Cerebellar cortex (tissue), 1 donor: ENCODE measurements around the gene CTPS2.
"Not testable (repeated sequence)": the region's sequence is repeated elsewhere in the genome, so short reads cannot be mapped to it uniquely, and the experiment has no call there.

ENCODE experiments used
- DNase-seq: peaks from one replicate; pipeline ENCODE4 v3.0.0-alpha.2; 2015; ENCODE audit warnings: low spot score

CTPS2 gene

GRCh38 chrX:16653424-16653823 is 59.0 kb downstream of the CTPS2 start:
- DNase-seq = no peak

- DNase-seq = no peak
Observed at GRCh38 chrX:16651391-16652024, 61.0 kb downstream of the CTPS2 start.

- DNase-seq = no peak
Observed at GRCh38 chrX:16649858-16650257, 62.6 kb downstream of the CTPS2 start, which contains the start of gene S100G. Gene S100G (plus strand): TSS chrX:16650158. CDS start chrX:16651007, 849 bp downstream.

GRCh38 chrX:16646366-16647138 is 65.9 kb downstream of the CTPS2 start:
- no peak for DNase-seq

- DNase-seq = no peak
Observed at GRCh38 chrX:16643176-16643575, 69.3 kb downstream of the CTPS2 start.

- DNase-seq = no peak
Observed at GRCh38 chrX:16640823-16641222, 71.6 kb downstream of the CTPS2 start.

GRCh38 chrX:16639966-16640365 is 72.5 kb downstream of the CTPS2 start:
- no peak for DNase-seq

- DNase-seq = no peak
Observed at GRCh38 chrX:16638533-16638932, 73.9 kb downstream of the CTPS2 start.

GRCh38 chrX:16635596-16635995 is 76.9 kb downstream of the CTPS2 start:
- DNase-seq = no peak

GRCh38 chrX:16635040-16635439 is 77.4 kb downstream of the CTPS2 start:
- no peak for DNase-seq

GRCh38 chrX:16633754-16634153 is 78.7 kb downstream of the CTPS2 start:
- DNase-seq = no peak

GRCh38 chrX:16629909-16630308 is 82.6 kb downstream of the CTPS2 start:
- DNase-seq = no peak

- DNase-seq = no peak
Observed at GRCh38 chrX:16628946-16629595, 83.4 kb downstream of the CTPS2 start.

- not testable (repeated sequence) for DNase-seq
Observed at GRCh38 chrX:16628511-16628910, 84.0 kb downstream of the CTPS2 start.

- no peak for DNase-seq
Observed at GRCh38 chrX:16619024-16619423, 93.4 kb downstream of the CTPS2 start.

GRCh38 chrX:16618422-16618821 is 94.0 kb downstream of the CTPS2 start:
- no peak for DNase-seq

GRCh38 chrX:16617382-16617781 is 95.1 kb downstream of the CTPS2 start:
- DNase-seq = no peak

- DNase-seq = no peak
Observed at GRCh38 chrX:16612257-16612897, 100.1 kb downstream of the CTPS2 start.

- not testable (repeated sequence) for DNase-seq
Observed at GRCh38 chrX:16610654-16611053, 101.8 kb downstream of the CTPS2 start.

GRCh38 chrX:16610121-16610621 is 102.3 kb downstream of the CTPS2 start:
- DNase-seq = no peak

GRCh38 chrX:16606142-16606720 is 106.2 kb downstream of the CTPS2 start:
- no peak for DNase-seq

- DNase-seq = no peak
Observed at GRCh38 chrX:16604337-16604736, 108.1 kb downstream of the CTPS2 start.
